ENCODE results near the gene PHLDB1. TPM values are rescaled to one million over a fixed set of nuclear protein-coding genes. Genes with fewer than 3 reads are reported as not detected.

The PHLDB1 gene
- total and polyA plus RNA-seq, 4 donors = 27.3 to 90.5 (median 76.1) TPM

- WGBS, 2 donors = 90 to 92% methylated on average over 7 of the region's 7 CpGs
- TF ChIP-seq, protein P1, sequence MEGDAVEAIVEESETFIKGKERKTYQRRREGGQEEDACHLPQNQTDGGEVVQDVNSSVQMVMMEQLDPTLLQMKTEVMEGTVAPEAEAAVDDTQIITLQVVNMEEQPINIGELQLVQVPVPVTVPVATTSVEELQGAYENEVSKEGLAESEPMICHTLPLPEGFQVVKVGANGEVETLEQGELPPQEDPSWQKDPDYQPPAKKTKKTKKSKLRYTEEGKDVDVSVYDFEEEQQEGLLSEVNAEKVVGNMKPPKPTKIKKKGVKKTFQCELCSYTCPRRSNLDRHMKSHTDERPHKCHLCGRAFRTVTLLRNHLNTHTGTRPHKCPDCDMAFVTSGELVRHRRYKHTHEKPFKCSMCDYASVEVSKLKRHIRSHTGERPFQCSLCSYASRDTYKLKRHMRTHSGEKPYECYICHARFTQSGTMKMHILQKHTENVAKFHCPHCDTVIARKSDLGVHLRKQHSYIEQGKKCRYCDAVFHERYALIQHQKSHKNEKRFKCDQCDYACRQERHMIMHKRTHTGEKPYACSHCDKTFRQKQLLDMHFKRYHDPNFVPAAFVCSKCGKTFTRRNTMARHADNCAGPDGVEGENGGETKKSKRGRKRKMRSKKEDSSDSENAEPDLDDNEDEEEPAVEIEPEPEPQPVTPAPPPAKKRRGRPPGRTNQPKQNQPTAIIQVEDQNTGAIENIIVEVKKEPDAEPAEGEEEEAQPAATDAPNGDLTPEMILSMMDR (IDR thresholded peaks at IDR 0.05; ENCODE audit: control extremely low read depth, extremely low read depth) = no peak
- no peak for ATAC-seq (ENCODE audit: insufficient read depth, low FRiP score)
- no peak for DNase-seq
- no peak overlapping the region for H3K4me3 ChIP-seq
- H3K4me1 ChIP-seq (ENCODE audit: control insufficient read depth in 5 of 5, insufficient read depth in 5 of 5, low read length in 5 of 5) = peaks cover 0 to 4% (median 3%) of the 10 kb centered on the region in 5 donors
- H3K36me3 ChIP-seq (ENCODE audit: control insufficient read depth in 4 of 4, insufficient read depth in 4 of 4, low read length in 4 of 4) = peaks cover 7 to 52% (median 32%) of the 10 kb centered on the region in 4 donors
- no peaks in the 10 kb centered on the region for H3K9me3 ChIP-seq (ENCODE audit: control insufficient read depth in 4 of 4, insufficient read depth in 3 of 4, low read length in 3 of 4)
- no peaks in the 10 kb centered on the region for H3K27me3 ChIP-seq (ENCODE audit: control insufficient read depth in 3 of 3, insufficient read depth in 3 of 3, low read length in 2 of 3)
- H3K9ac ChIP-seq (ENCODE audit: insufficient read depth in 1 of 2, low read length in 2 of 2) = no peak overlapping the region
- no peak overlapping the region for H3K27ac ChIP-seq (ENCODE audit: low read depth in 1 of 2, low read length in 1 of 2)
Observed at GRCh38 chr11:118655486-118656190, 48.2 kb downstream of the PHLDB1 start.

DNA sequence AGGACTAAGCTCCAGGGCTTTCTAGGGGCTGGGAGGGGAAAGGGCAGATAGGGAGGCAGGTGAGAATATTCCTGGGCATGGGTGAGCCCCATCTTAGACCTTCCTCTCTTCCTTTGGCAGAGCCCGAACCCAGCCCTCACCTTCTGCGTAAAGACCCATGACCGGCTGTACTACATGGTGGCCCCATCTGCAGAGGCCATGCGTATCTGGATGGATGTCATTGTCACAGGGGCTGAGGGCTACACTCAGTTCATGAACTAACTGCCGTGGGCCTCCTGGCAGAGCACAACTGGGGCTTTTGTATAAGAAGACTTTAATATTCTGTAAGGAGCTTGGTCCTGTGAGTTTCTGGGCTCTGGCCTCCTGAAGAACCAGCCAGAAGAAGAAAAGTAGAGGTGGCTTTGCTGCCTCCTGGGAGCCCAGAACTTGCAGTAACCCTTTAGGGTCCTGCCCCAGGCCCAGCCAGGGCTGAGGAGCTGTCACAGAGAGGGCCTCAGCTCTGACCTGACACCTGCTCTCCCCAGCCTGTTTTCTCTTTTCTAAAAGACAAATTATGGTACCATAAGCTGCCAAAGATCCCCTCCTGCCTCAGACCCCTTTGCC is 49.2 kb downstream of the PHLDB1 start:
- TF ChIP-seq, protein P1 (IDR thresholded peaks at IDR 0.05; ENCODE audit: control extremely low read depth, extremely low read depth) = no peak
- no peak for ATAC-seq (ENCODE audit: insufficient read depth, low FRiP score)
- H3K36me3 ChIP-seq (ENCODE audit: control insufficient read depth in 4 of 4, insufficient read depth in 4 of 4, low read length in 4 of 4) = peaks cover 7 to 47% (median 26%) of the 10 kb centered on the region in 4 donors

GRCh38 chr11:118657238-118657637 is 49.8 kb downstream of the PHLDB1 start:
- H3K27ac ChIP-seq (ENCODE audit: low read depth in 1 of 2, low read length in 1 of 2) = no peak overlapping the region
- H3K27me3 ChIP-seq (ENCODE audit: control insufficient read depth in 3 of 3, insufficient read depth in 3 of 3, low read length in 2 of 3) = no peaks in the 10 kb centered on the region
- H3K4me3 ChIP-seq = no peak overlapping the region
- DNase-seq = no peak
- TF ChIP-seq, protein P1 (IDR thresholded peaks at IDR 0.05; ENCODE audit: control extremely low read depth, extremely low read depth) = no peak
- ATAC-seq (ENCODE audit: insufficient read depth, low FRiP score) = no peak
- no peaks in the 10 kb centered on the region for H3K9me3 ChIP-seq (ENCODE audit: control insufficient read depth in 4 of 4, insufficient read depth in 3 of 4, low read length in 3 of 4)
- peaks cover 7 to 44% (median 21%) of the 10 kb centered on the region in 4 donors for H3K36me3 ChIP-seq (ENCODE audit: control insufficient read depth in 4 of 4, insufficient read depth in 4 of 4, low read length in 4 of 4)
- peaks cover 0 to 4% (median 3%) of the 10 kb centered on the region in 5 donors for H3K4me1 ChIP-seq (ENCODE audit: control insufficient read depth in 5 of 5, insufficient read depth in 5 of 5, low read length in 5 of 5)
- H3K9ac ChIP-seq (ENCODE audit: insufficient read depth in 1 of 2, low read length in 2 of 2) = no peak overlapping the region
- 80 to 85% methylated on average over 2 of the region's 2 CpGs for WGBS, 2 donors

More for the DNA sequence above, 49.2 kb downstream of the PHLDB1 start:
- Histone ChIP-seq H3K9ac (ENCODE audit: insufficient read depth in 1 of 2, low read length in 2 of 2) (no peak overlapping the region), H3K9me3 (ENCODE audit: control insufficient read depth in 4 of 4, insufficient read depth in 3 of 4, low read length in 3 of 4) (no peaks in the 10 kb centered on the region), H3K27ac (ENCODE audit: low read depth in 1 of 2, low read length in 1 of 2) (no peak overlapping the region), H3K4me3 (no peak overlapping the region), H3K27me3 (ENCODE audit: control insufficient read depth in 3 of 3, insufficient read depth in 3 of 3, low read length in 2 of 3) (no peaks in the 10 kb centered on the region), H3K4me1 (ENCODE audit: control insufficient read depth in 5 of 5, insufficient read depth in 5 of 5, low read length in 5 of 5) (peaks cover 0 to 4% (median 3%) of the 10 kb centered on the region in 5 donors)
- WGBS, 2 donors = 92 to 93% methylated on average over 5 of the region's 5 CpGs
- no peak for DNase-seq
